RCC 7860 (cell line): ENCODE results near the gene LMAN1L.

Source experiments
- DNase-seq: peaks from one replicate; pipeline ENCODE4 v3.0.0-alpha.2; 2015; ENCODE audit warnings: low spot score
- FAIRE-seq: peaks from 2 replicates; lab custom pipeline; 2012; peaks lifted over from hg19 to GRCh38; lab: Jason Lieb, UNC

The LMAN1L gene

GRCh38 chr15:74809956-74810355 lies 2.7 kb upstream of the LMAN1L start:
- DNase-seq: no peak
- no peak for FAIRE-seq

GRCh38 chr15:74815121-74815934 lies 2.7 kb downstream of the LMAN1L start:
- FAIRE-seq: no peak
- DNase-seq: no peak

- DNase-seq (no peak), FAIRE-seq (no peak)
Observed at GRCh38 chr15:74815961-74816360, 3.3 kb downstream of the LMAN1L start.

GRCh38 chr15:74816624-74817369 lies 4.2 kb downstream of the LMAN1L start:
- DNase-seq (no peak), FAIRE-seq (no peak)

- FAIRE-seq: no peak
- DNase-seq: peak; percentile 55
Observed at GRCh38 chr15:74817370-74817737, 4.7 kb downstream of the LMAN1L start.

- no peak for FAIRE-seq
- DNase-seq: no peak
Observed at GRCh38 chr15:74820056-74820455, 7.4 kb downstream of the LMAN1L start.

GRCh38 chr15:74821091-74821789 lies 8.6 kb downstream of the LMAN1L start:
- FAIRE-seq: no peak
- no peak for DNase-seq

GRCh38 chr15:74821790-74822158 lies 9.1 kb downstream of the LMAN1L start:
- FAIRE-seq: no peak
- no peak for DNase-seq

- FAIRE-seq (no peak), DNase-seq (no peak)
Observed at GRCh38 chr15:74822233-74822632, 9.6 kb downstream of the LMAN1L start.

GRCh38 chr15:74823324-74823723 lies 10.7 kb downstream of the LMAN1L start:
- FAIRE-seq (no peak), DNase-seq (no peak)

GRCh38 chr15:74824976-74825375 lies 12.3 kb downstream of the LMAN1L start:
- FAIRE-seq (no peak), DNase-seq (no peak)

GRCh38 chr15:74825866-74826265 lies 13.2 kb downstream of the LMAN1L start:
- FAIRE-seq (no peak), DNase-seq (no peak)

- no peak for DNase-seq
- FAIRE-seq: no peak
Observed at GRCh38 chr15:74826364-74826819, 13.8 kb downstream of the LMAN1L start, which contains the start of gene CPLX3. Gene CPLX3 (plus strand): TSS chr15:74826627. CDS start chr15:74826704, 77 bp downstream.

- DNase-seq (no peak), FAIRE-seq (no peak)
Observed at GRCh38 chr15:74826921-74827320, 14.3 kb downstream of the LMAN1L start.

- DNase-seq: no peak
- FAIRE-seq: no peak
Observed at GRCh38 chr15:74827614-74828013, 15.0 kb downstream of the LMAN1L start.

GRCh38 chr15:74828835-74829234 lies 16.2 kb downstream of the LMAN1L start:
- no peak for FAIRE-seq
- DNase-seq: no peak

- FAIRE-seq (no peak), DNase-seq (no peak)
Observed at GRCh38 chr15:74829486-74829885, 16.9 kb downstream of the LMAN1L start.

GRCh38 chr15:74829991-74830390 lies 17.4 kb downstream of the LMAN1L start:
- FAIRE-seq: no peak
- DNase-seq: no peak

GRCh38 chr15:74830868-74831267 lies 18.2 kb downstream of the LMAN1L start:
- DNase-seq (no peak), FAIRE-seq (no peak)

GRCh38 chr15:74831813-74832495 lies 19.3 kb downstream of the LMAN1L start:
- FAIRE-seq (no peak), DNase-seq (no peak)

- no peak for DNase-seq
- no peak for FAIRE-seq
Observed at GRCh38 chr15:74832826-74833225, 20.2 kb downstream of the LMAN1L start.
